AG04450 (cell line): Measurements from ENCODE around the gene PTPRR. TPM values are rescaled to one million over a fixed set of nuclear protein-coding genes. Genes with fewer than 3 reads are reported as not detected.

ENCODE experiments used
- CTCF ChIA-PET: fragments of 300-600, 350-600 bp; formaldehyde crosslinking; extraction: SDS; loops from one replicate; lab custom pipeline; 2022; ENCODE audit warnings: antibody characterized with exemption, inconsistent platforms; lab: Charles Lee
- POLR2A ChIA-PET: fragments of 350-600 bp; formaldehyde crosslinking; extraction: SDS; loops from one replicate; lab custom pipeline; 2021; ENCODE audit warnings: antibody characterized with exemption, inconsistent platforms; lab: Yijun Ruan, JAX
- DNase-seq: peaks from one replicate; pipeline ENCODE4 v3.0.0-alpha.2; 2011; ENCODE audit warnings: low read depth, low spot score
- H3K27ac ChIP-seq: one replicate; pipeline ENCODE4 v1.5.1; 2012; ENCODE audit warnings: low read depth, low read length, control low read depth
- H3K27me3 ChIP-seq: one replicate; pipeline ENCODE4 v1.6.0; 2012; ENCODE audit warnings: low read length; ENCODE audit not compliant: control insufficient read depth, insufficient read depth
- H3K4me3 ChIP-seq: 2 replicates; pipeline ENCODE4 v1.5.1; 2011; ENCODE audit warnings: mild to moderate bottlenecking, low read depth, low read length, control low read depth
- H3K9me3 ChIP-seq: 2 replicates; pipeline ENCODE4 v1.5.1; 2012; ENCODE audit warnings: low read length; ENCODE audit not compliant: control insufficient read depth, insufficient read depth
- CTCF ChIP-seq: IDR thresholded peaks from 2 replicates; pipeline ENCODE4 v1.5.1; 2011; ENCODE audit warnings: low read depth, low read length, control low read depth, inconsistent platforms
- polyA plus RNA-seq: library from polyadenylated mRNA; depleted of rRNA; stranded (reverse); fragments of >200 nt; gene quantifications from 2 replicates; pipeline ENCODE4 v1.2.3, GENCODE V29; 2011

Gene PTPRR
- polyA plus RNA-seq, 1 experiment: 0.07 TPM

DNA sequence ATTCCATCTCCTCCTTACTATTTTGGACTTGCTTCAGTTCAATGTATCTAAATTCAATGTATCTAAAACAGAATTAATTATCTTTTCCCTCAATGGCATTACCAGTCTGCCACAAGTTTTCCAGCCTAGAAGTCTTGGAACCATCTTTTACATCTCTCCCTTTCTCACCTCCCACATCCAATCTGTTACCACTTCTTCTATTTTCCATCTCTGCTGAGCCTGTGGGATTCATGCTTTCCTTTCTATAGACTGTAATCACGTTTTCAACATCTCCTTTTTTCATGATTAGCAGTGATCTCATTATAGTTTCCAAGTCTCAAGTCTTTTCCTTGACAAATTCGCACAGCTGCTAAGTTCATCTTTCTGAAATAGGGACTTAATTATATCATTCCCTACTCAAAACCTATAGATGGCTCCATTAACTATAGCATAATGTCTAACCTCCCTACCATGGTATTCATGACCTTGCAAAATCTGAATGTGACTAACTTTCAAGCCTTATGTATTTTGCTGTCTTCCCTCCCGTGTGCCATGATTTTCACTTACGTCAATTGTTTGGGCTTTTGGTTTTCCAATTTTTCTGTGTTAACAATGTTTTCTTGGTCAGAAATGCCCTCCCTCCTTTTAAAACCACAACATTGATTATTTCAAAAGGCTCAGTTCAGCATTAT lies 262.8 kb downstream of the PTPRR start:
- Histone ChIP-seq H3K27ac (no peak overlapping the region), H3K4me3 (no peak overlapping the region), H3K9me3 (no peaks in the 10 kb centered on the region), H3K27me3 (no peaks in the 10 kb centered on the region)
- no peak for TF ChIP-seq CTCF
- ChIA-PET POLR2A (interaction anchor here (0.6 kb wide), 1 partner anchor 204 kb away, joined by 4 read pairs; no protein-coding TSS in a partner anchor), CTCF (no interaction called here)
- DNase-seq: no peak

- ChIA-PET CTCF (interaction anchor here (0.6 kb wide), 1 partner anchor 1294 kb away, joined by 3 read pairs; no protein-coding TSS in a partner anchor), POLR2A (no interaction called here)
- H3K9me3 ChIP-seq: no peaks in the 10 kb centered on the region
- H3K27ac ChIP-seq: no peak overlapping the region
- H3K4me3 ChIP-seq: no peak overlapping the region
- H3K27me3 ChIP-seq: no peaks in the 10 kb centered on the region
- no peak for DNase-seq
- no peak for TF ChIP-seq CTCF
Observed at GRCh38 chr12:70652451-70652850, 268.1 kb downstream of the PTPRR start.

DNA sequence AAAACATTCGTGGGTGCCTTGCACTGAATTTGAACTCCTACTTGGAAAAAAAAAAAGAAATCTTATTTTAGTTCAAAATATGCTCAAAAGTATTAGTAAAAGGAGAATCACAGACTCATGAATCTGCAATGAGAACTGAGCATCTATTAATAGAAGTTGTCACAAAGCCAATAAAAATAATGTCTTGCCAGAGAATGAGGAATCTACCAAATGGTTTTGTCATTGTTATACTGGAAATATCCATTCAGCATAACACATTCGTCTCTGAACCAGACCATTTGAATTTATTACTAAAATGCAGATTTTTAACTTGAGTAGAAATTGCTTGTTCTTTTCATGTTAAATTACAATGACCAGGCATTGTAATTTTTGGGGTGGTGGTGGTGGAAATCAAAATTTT lies 271.7 kb downstream of the PTPRR start:
- ChIA-PET POLR2A (no interaction called here), CTCF (no interaction called here)
- no peak overlapping the region for H3K27ac ChIP-seq

GRCh38 chr12:70648191-70648590 lies 272.3 kb downstream of the PTPRR start:
- Histone ChIP-seq H3K4me3 (no peak overlapping the region), H3K27me3 (no peaks in the 10 kb centered on the region), H3K9me3 (no peaks in the 10 kb centered on the region), H3K27ac (no peak overlapping the region)
- POLR2A ChIA-PET: no interaction called here
- TF ChIP-seq CTCF: no peak
- CTCF ChIA-PET: no interaction called here
- no peak for DNase-seq

More for the DNA sequence above, 271.7 kb downstream of the PTPRR start:
- no peak for TF ChIP-seq CTCF
- no peaks in the 10 kb centered on the region for H3K9me3 ChIP-seq
- H3K4me3 ChIP-seq: no peak overlapping the region
- no peak for DNase-seq
- H3K27me3 ChIP-seq: no peaks in the 10 kb centered on the region

DNA sequence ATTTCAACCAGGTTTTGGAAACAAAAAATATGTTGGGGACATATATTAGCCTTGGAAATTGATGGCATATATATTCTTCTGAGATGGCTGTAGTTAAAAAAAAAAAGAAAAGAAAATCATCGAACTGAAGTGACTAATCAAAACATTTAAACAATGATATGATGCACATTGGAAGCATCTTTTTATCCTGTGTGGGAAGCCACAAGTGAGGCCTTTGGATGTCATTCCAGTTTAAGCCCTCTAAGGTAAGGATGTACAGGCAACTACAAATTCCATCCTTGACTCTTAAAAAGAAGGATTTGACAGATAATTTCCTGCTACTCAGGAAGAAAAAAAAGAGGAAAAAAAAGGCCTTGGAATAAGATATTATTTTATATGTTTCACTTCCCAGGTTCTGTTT lies 273.7 kb downstream of the PTPRR start:
- H3K27me3 ChIP-seq: no peaks in the 10 kb centered on the region
- H3K27ac ChIP-seq: no peak overlapping the region
- ChIA-PET POLR2A (no interaction called here), CTCF (no interaction called here)
- no peak for TF ChIP-seq CTCF
- H3K4me3 ChIP-seq: no peak overlapping the region
- H3K9me3 ChIP-seq: no peaks in the 10 kb centered on the region
- no peak for DNase-seq
